Activated CD8-positive, alpha-beta T cell treated with anti-CD3 and anti-CD28 coated beads for 36 hours (primary cell): ENCODE data around the gene COL6A3. TPM values are rescaled to one million over a fixed set of nuclear protein-coding genes. Genes with fewer than 3 reads are reported as not detected.

ENCODE experiments used
- ATAC-seq: fragments of 200-7000 bp; cut with Tn5 transposase; one replicate; pipeline ENCODE4 v1.10.0; 2021; ENCODE audit warnings: mild to moderate bottlenecking, moderate library complexity
- CTCF ChIA-PET: fragments of 350-600 bp; sonication (Branson Sonifier 250); formaldehyde crosslinking; loops from one replicate; lab custom pipeline; 2021; ENCODE audit warnings: antibody characterized with exemption; lab: Charles Lee
- POLR2A ChIA-PET: fragments of 350-600 bp; sonication (Branson Sonifier 250); formaldehyde crosslinking; loops from one replicate; lab custom pipeline; 2021; ENCODE audit warnings: antibody characterized with exemption; lab: Charles Lee
- DNase-seq: peaks from one replicate; pipeline ENCODE4 v3.0.0-alpha.2; 2020
- H3K27ac Mint-ChIP-seq: one replicate; pipeline ENCODE4 v1.8.0; 2021; ENCODE audit warnings: mild to moderate bottlenecking, mixed read lengths
- H3K27me3 Mint-ChIP-seq: one replicate; pipeline ENCODE4 v1.8.0; 2021; ENCODE audit warnings: mixed read lengths
- H3K36me3 Mint-ChIP-seq: one replicate; pipeline ENCODE4 v1.8.0; 2021; ENCODE audit warnings: low read depth, mixed read lengths
- H3K4me1 Mint-ChIP-seq: one replicate; pipeline ENCODE4 v1.8.0; 2021; ENCODE audit warnings: low read depth, mixed read lengths
- H3K4me3 Mint-ChIP-seq: one replicate; pipeline ENCODE4 v1.8.0; 2021; ENCODE audit warnings: mild to moderate bottlenecking, moderate library complexity, mixed read lengths
- H3K9me3 Mint-ChIP-seq: one replicate; pipeline ENCODE4 v1.8.0; 2021; ENCODE audit warnings: mixed read lengths
- CTCF ChIP-seq: fragments of 200-600 bp; IDR thresholded peaks from one replicate; pipeline ENCODE4 v1.8.0; 2022; ENCODE audit warnings: antibody characterized with exemption, mild to moderate bottlenecking
- intact Hi-C: fragments of 100-400 bp; cut with micrococcal nuclease; formaldehyde crosslinking; loops from one replicate; pipeline ENCODE4 v1.10.0; 2022
- total RNA-seq, 2 experiments: library from RNA; stranded (reverse); gene quantifications; one replicate each; pipeline ENCODE4 v1.2.3, GENCODE V29; 2021

The COL6A3 gene
- total RNA-seq, 2 experiments from 2014 or later: 4.0 to 4.1 TPM

DNA sequence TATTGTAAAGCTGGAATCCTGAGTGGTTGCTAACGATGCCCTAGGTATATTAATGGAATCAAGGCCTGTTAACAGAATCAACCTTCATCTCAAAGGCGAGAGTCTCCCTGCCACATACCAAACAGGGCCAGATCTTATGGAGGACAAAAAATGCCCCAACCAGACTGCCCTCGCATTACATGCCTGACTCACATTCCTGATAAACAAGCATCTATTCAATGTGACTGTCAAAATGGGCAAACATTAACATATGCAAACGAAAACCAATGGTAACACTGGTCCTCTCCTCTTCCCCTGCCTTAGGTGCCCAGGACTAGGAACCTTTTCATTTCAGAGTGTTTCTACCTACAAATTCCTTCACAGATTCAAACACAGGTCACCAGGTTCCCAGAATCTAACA is 83.4 kb downstream of the COL6A3 start:
- H3K27me3 Mint-ChIP-seq: no peaks in the 10 kb centered on the region
- TF ChIP-seq CTCF: no peak
- H3K9me3 Mint-ChIP-seq: no peaks in the 10 kb centered on the region
- H3K4me3 Mint-ChIP-seq: no peak overlapping the region
- no peak for ATAC-seq
- no peak for DNase-seq
- no peak overlapping the region for H3K27ac Mint-ChIP-seq
- H3K36me3 Mint-ChIP-seq: peaks cover 2% of the 10 kb centered on the region
- intact Hi-C loops: no loop called here
- ChIA-PET POLR2A (no interaction called here), CTCF (no interaction called here)
- no peaks in the 10 kb centered on the region for H3K4me1 Mint-ChIP-seq

DNA sequence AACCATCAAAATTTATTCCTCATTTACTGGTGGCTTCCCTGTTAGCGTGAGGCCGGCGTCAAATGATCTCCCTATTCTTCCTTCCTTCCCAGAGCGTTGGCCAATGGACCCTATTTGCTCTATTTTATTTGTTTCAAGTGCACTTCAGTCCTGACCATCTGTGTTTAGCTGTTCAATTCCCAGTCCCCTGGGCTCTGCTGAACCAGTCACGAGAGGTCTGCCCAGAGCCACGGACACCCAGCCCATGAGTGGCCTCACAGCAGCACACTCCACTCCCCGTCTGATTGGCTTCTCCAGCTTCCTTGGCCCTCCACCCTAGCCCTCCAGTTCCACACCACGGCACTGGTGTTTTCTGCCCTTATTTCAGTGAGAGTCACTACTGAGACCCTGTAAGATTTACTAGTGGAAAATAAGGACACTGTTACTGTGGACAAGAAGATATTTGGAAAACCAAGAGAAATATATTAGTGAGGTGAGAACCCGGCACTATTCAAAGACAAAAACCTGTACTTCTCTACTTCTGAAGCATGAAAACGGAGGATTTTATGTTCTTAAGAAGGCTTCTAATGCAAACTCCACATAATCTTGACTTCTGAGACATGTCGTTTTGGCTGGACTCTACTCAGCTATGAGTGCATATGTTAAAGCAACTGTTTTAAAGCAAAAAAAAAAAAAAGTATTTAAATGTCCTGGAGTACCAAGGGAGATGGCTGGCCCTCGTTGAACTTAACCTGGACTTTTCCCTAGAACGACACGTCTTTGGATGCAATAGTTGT is 86.6 kb downstream of the COL6A3 start:
- no peak for DNase-seq
- CTCF ChIA-PET: no interaction called here
- Mint-ChIP-seq H3K27me3 (no peaks in the 10 kb centered on the region), H3K4me3 (no peak overlapping the region), H3K9me3 (no peaks in the 10 kb centered on the region), H3K27ac (no peak overlapping the region), H3K36me3 (no peaks in the 10 kb centered on the region), H3K4me1 (no peaks in the 10 kb centered on the region)
- POLR2A ChIA-PET: no interaction called here
- ATAC-seq: no peak
- TF ChIP-seq CTCF: no peak
- intact Hi-C loops: loop anchor here (10.0 kb wide), 1 partner anchor 173 kb away; no protein-coding TSS in a partner anchor

- POLR2A ChIA-PET: no interaction called here
- H3K4me1 Mint-ChIP-seq: no peaks in the 10 kb centered on the region
- ATAC-seq (no peak), DNase-seq (no peak)
- no peaks in the 10 kb centered on the region for H3K9me3 Mint-ChIP-seq
- intact Hi-C loops: loop anchor here (10.0 kb wide), 1 partner anchor 172 kb away; no protein-coding TSS in a partner anchor
- no peak overlapping the region for H3K4me3 Mint-ChIP-seq
- CTCF ChIA-PET: no interaction called here
- no peak overlapping the region for H3K27ac Mint-ChIP-seq
- TF ChIP-seq CTCF: no peak
- H3K27me3 Mint-ChIP-seq: no peaks in the 10 kb centered on the region
- H3K36me3 Mint-ChIP-seq: no peaks in the 10 kb centered on the region
Measured at GRCh38 chr2:237326266-237327171, 87.4 kb downstream of the COL6A3 start.

DNA sequence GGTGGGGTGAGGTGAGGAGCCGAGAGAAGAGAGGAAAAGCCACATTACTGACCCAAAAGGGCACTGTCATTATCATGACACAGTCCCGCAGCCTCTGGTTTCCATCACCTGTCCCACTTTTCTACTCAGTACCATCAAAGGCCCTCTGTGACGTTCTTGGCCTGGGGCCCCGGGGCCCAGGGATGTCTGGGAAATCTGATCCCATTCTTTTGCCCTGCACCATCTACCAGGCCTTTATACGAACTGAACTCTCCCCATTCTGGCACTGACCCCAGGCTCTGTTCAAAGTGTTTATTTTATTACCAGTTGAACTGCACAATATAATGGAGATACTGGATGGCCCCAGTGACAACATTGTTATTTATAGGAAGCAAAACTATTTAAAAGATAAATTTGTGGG is 89.1 kb downstream of the COL6A3 start:
- no peak for DNase-seq
- Mint-ChIP-seq H3K27me3 (no peaks in the 10 kb centered on the region), H3K4me3 (no peak overlapping the region), H3K4me1 (no peaks in the 10 kb centered on the region), H3K9me3 (no peaks in the 10 kb centered on the region), H3K27ac (no peak overlapping the region), H3K36me3 (no peaks in the 10 kb centered on the region)
- ATAC-seq: no peak
- intact Hi-C loops: loop anchor here (10.0 kb wide), 1 partner anchor 170 kb away; no protein-coding TSS in a partner anchor
- TF ChIP-seq CTCF: no peak
- POLR2A ChIA-PET: no interaction called here
- CTCF ChIA-PET: no interaction called here
